Omental fat pad (tissue), 4 donors: Measurements from ENCODE around the gene ERLIN1. TPM values are rescaled to one million over a fixed set of nuclear protein-coding genes. Genes with fewer than 3 reads are reported as not detected.
A peak's percentile ranks its signal among the peaks of the same experiment; 100 is the strongest.

Experiments
- ATAC-seq: fragments of 150-250 bp; one replicate; pipeline ENCODE4 v1.9.1; 2016; ENCODE audit warnings: mild to moderate bottlenecking, moderate library complexity; ENCODE audit not compliant: low FRiP score
- DNase-seq: peaks from one replicate; pipeline ENCODE4 v3.0.0-alpha.2; 2019; ENCODE audit warnings: low spot score
- total RNA-seq, 4 donors: library from RNA; depleted of rRNA; stranded (reverse); fragments of >200 nt; gene quantifications; one replicate each; pipeline ENCODE4 v1.1.0, GENCODE V29; 2016
- TF ChIP-seq, protein P1 (sequence below), 3 donors: fragments of 450-650 bp; IDR thresholded peaks; one replicate each; pipeline ENCODE4 v1.5.1; 2016 to 2017; ENCODE audit warnings: antibody characterized with exemption in 3 of 3, mild to moderate bottlenecking in 3 of 3, moderate library complexity in 2 of 3

The ERLIN1 gene
- total RNA-seq, 4 donors from 2014 or later, result 31.7 to 35.5 (median 33.1) TPM

DNA sequence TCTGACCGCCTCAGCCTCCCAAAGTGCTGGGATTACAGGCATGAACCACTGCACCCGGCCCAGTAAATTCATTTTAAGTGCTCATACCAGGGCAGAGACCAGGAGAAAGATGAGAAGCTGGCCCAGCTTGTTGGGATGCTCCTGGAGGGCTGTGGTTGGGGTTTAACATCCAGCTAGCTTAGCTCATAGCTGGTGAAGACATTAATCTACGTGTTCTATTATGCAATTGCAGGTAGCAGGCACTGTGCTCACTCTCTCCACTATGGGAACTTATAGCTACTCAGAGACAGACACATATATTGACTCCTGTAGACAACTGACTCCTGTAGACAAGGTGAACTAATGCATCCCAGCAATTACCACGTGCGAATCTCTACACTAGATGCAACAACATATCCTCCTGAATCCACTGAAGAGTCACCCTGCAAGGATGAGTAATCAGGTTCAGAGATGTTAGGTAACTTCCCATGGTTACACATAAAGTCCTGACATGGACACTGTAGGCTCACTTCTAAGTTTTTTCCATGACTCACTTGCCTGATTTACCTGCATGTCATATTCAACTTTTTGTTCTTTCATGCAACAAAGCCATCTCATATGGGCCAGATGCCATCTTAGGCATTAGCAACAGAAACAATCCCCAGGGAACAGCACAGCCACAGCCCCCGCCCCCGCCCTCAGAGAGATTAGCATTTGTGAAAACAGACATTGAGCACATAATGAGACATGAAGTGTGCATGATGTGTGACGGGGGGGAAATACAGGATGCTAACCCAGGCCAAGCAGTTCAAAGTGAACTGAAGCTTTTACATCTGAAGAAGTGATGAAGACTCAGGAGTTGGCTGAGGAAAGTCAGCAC, 37.2 kb downstream of the ERLIN1 start:
- TF ChIP-seq, protein P1, sequence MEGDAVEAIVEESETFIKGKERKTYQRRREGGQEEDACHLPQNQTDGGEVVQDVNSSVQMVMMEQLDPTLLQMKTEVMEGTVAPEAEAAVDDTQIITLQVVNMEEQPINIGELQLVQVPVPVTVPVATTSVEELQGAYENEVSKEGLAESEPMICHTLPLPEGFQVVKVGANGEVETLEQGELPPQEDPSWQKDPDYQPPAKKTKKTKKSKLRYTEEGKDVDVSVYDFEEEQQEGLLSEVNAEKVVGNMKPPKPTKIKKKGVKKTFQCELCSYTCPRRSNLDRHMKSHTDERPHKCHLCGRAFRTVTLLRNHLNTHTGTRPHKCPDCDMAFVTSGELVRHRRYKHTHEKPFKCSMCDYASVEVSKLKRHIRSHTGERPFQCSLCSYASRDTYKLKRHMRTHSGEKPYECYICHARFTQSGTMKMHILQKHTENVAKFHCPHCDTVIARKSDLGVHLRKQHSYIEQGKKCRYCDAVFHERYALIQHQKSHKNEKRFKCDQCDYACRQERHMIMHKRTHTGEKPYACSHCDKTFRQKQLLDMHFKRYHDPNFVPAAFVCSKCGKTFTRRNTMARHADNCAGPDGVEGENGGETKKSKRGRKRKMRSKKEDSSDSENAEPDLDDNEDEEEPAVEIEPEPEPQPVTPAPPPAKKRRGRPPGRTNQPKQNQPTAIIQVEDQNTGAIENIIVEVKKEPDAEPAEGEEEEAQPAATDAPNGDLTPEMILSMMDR (IDR thresholded peaks at IDR 0.05), result no peak
- DNase-seq, result no peak
- ATAC-seq, result peak; percentile 75

DNA sequence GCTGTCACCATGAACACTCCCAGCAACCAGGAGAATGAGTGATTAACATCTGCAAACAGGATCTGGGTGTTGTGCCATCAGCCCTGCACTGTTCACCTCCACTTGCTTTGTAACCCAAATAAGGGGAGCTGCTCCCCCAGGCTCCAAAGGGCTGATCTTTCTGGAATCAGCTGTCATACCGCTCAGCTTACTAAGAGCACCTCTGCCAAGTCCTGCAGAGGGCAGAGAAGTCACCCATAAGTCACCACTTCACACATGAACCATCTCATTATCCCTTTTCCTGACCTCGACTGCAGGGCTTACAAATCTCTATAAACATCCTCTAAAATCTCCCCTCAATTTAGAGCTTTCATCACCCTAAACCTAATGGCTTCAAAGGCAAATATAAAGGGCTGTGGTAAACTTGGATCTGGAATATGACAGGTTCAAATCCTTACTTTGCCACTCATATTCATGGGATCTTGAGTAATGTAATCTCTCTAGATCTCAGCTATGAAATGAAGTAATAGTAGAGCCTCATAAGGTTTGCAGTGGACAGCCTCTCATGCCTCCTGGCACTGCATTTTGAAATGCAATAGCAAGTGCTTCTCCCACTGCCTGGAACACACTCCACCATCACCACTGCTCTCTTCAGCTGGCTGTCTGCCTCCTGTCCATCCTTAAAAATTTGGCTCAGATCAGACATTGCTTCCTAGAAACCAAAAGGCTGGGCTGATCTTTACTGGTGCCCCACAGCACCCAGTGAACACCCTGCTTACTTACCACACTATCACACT, 38.8 kb downstream of the ERLIN1 start:
- DNase-seq (no peak), ATAC-seq (peak; percentile 46)
- TF ChIP-seq, protein P1 (IDR thresholded peaks at IDR 0.05), result no peak

DNA sequence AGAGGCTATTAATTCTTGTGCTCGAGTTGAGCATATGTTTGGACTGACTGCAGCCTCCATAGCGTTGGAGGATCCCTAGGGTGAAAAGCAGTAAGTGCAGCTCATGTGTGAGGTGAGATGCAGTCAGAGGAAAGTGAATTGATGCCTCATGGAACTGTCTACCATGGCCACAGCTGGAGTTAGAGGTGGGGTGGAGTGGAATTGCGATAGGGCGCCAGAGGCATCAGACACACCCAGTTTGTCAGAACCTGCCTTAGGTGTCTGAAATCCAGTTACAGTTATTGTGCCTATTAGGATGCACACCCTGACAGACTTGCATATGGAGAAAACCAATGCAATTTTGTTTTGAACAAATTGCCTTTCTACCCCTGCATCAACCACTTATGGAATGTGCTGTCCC, 39.4 kb downstream of the ERLIN1 start:
- DNase-seq, result no peak
- TF ChIP-seq, protein P1 (IDR thresholded peaks at IDR 0.05), result no peak
- no peak for ATAC-seq

DNA sequence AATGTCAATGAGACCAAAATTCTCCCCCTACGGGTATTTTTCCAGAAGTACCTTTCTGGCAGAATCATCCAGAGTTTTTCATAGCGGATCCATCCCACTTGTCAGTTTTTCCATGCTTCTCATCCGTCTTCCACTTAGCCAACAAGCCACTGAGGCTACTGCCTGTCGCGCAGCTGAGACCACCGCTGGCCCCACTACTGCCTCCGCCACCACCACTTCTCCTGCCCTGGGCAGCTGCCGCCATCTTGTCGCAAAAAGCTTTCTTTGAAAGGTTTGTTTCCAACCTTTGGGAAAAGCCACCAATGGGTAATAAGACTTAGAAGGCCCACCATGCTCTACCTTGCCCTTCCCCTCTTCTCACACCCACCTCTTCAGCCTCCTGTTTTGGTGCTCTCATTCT, 42.1 kb downstream of the ERLIN1 start:
- TF ChIP-seq, protein P1 (IDR thresholded peaks at IDR 0.05), result no peak
- no peak for ATAC-seq
- no peak for DNase-seq

DNA sequence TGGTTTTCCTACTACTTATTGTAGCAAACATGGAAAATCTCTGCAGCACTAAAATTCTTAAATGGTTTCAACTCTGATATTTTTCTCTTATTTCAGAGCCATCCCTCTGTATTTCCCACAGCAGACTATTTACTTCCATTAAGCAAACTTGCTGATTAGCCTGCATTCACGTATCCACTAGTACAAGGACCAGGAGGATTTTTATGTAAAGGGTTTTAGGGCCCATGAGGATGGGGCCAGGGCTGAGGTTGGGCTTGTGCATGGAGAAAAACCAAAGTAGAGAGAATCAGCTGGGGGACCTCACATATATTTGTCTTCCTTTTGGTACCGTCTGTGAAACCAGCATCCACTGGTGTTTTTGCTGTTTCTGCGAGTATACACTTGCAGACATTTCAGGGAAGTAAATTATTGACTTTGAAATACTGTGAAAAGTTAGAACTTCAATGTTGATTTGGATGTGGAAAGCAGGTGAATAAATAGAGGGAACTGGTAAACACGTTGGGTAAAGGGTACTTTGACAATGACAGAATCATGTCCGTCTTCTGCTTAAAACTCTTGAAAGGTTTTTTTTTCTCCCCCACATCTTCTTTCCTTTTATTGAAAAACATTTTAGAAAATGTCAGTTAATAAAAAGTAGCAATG, 44.3 kb downstream of the ERLIN1 start:
- TF ChIP-seq, protein P1 (IDR thresholded peaks at IDR 0.05), result no peak
- DNase-seq (no peak), ATAC-seq (no peak)

DNA sequence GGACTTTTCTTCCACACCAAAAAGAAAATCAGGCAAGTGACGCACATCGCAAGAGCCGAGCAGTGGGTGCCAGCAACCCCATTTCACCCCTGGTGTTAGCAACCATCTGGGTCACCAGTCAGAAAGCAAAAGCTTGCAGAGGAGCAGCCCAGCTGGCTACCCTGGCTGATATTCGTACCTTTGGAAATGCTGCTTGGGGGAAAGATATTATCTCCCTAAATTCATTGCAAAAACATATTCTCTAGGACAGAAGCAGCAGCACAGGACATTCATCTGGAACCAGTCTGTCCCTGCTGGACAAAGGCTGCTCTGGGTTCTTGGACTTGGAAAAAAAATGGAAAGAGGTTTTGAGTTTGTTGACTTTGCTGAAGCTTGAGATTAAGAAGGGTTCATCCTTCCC, 45.8 kb downstream of the ERLIN1 start:
- no peak for ATAC-seq
- DNase-seq, result no peak
- TF ChIP-seq, protein P1 (IDR thresholded peaks at IDR 0.05), result no peak
